Fibroblast of skin of right biceps (primary cell): ENCODE results near the gene HSPA14.
"Not testable (repeated sequence)": the region's sequence is repeated elsewhere in the genome, so short reads cannot be mapped to it uniquely, and the experiment has no call there.

Experiments
- DNase-seq: peaks from one replicate; pipeline ENCODE4 v3.0.0-alpha.2; 2013

The HSPA14 gene

DNA sequence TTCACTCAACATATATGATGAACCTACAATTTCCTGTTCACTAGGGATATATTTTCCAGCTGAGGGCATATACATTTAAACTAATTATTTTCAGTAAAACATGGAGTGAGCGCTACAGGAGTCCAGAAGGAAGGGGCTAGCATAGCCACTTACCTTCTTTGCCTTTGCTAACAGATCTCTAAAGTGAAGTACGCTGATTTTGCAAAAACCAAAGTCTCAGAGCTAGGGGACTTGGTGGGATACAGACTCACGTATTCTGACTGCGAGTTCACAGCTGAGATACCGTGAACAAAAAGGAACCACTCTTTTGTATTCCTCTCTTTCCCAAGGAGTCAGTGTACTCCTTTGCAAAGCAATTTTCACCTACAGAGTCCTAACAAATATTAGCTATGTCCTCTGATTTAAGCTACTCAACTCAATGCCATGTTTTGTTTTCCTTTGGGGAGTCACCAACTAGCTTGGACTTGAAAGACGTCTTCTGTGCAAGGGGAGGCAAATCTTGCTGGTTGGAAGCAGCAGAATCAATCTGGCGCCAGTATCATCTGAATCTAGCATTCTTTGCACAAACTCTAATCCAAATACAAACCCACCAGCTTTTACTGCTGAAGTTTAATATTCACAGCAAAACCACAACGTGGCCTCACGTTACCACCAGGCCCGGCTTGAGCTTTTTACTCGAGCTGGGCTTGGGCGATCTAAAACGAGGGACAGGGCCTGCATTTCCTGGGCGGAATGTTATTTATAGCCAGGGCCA lies 926 bp upstream of the HSPA14 start:
- no peak for DNase-seq

DNA sequence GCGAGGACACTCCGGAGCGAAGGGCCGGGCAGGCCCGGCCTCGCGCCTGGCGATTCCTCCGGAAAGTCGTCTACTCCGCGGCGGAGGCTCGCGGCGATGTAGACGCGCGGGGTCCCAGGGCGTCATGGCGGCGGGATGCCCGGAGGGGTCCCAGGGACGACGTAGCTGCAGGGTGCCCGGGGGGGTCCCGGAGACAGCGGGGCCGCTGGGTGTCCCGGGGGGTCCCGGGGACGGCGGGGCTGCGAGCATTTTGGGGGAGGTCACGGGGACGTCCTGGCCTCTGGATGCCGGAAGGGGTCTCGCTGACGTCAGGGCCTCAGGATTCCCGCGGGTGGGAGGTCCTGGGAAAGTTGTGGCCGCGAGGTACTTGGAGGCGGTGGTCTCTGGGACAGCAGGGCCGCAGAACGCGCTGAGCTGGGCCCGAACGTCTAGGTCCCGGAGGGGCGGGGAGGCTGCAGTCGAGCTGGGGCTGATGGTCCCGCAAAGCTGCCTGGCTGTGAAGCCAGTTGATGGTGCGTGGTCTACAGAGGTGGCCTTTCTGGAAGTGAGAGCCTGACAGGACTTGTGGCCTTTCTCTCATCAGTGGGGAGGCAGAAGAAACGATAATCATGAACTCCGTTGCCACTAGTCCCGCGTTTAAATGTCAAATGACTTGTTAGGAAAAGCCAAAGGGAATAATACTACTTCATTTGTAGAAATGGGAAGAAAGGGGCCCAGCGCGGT lies 637 bp downstream of the HSPA14 start:
- peak; percentile 26 for DNase-seq

DNA sequence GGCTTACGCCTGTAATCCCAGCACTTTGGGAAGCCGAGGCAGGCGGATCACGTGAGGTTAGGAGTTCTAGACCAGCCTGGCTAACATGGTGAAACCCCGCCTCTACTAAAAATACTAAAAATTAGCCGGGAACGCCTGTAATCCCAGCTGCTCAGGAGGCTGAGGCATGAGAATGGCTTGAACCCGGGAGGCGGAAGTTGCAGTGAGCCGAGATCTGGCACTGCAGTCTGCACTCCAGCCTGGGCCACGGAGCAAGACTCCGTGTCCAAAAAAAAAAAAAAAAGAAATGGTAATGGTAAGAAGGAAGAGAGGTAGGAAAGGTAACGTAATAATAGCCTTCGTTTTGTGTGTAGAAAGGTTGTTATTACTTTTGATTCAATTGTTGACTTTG lies 1.2 kb downstream of the HSPA14 start:
- DNase-seq = no peak

DNA sequence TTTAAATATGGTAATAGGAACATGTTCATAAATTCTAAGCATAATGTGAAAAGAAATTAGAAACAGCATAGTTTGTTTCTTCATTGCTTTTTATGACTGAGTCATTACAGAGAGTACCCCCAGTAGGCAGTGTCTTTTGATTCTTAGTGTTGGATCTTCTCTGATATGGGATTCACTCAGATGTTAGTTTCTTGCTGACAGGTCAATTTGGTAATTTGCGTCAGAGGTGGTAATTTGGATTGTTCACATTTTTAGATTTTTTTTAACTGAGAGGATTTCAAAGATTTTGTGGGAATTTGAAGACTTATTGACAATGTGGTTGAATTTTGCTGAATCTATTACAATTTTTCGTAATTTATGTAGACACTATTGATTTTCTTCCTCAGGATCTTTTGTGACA lies 2.1 kb downstream of the HSPA14 start:
- no peak for DNase-seq

DNA sequence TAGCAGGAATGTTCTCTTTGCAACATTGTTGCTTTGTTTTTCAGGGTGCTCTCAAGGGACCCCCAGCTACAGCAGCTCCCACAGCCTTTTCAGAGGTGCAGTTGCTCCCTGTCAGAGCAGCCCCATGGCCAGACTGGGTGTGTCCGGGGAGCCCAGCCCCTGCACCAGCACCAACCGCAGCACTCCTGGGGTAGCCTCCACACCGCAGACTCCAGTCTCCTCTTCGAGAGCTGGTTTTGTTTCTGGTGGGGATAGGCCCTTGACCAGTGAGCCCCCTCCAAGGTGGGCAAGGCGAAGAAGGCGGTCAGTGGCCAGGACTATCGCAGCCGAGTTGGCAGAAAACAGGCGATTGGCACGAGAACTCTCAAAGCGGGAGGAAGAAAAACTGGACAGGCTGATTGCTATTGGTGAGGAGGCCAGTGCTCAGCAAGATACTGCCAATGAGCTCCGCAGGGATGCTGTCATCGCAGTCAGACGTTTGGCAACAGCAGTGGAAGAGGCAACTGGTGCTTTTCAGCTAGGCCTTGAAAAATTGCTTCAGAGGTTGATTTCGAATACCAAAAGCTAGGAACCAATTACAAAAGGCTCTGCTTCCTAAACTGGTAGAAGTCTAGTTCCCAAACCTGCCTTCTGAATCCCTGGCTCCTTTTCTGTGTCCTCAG lies 5.4 kb downstream of the HSPA14 start:
- DNase-seq = no peak

DNA sequence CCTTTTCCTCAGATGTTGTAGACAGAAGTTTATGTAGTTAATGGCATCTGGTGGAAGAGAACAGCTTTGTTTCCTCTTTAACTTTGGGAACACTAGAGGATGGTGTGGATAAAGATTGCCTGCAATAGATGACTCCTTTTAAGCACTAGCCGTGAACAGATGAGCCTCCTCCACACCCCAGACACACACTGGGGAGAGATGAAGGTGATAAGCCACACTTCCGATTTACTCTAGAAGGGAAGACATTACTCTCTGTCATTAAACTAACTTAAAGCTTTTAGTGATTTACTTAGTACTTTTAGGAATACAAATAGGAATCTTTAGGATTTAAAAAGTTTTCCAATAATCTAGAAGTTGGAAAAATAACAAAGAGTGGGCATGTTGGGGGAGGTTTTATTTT lies 6.8 kb downstream of the HSPA14 start:
- DNase-seq = no peak

DNA sequence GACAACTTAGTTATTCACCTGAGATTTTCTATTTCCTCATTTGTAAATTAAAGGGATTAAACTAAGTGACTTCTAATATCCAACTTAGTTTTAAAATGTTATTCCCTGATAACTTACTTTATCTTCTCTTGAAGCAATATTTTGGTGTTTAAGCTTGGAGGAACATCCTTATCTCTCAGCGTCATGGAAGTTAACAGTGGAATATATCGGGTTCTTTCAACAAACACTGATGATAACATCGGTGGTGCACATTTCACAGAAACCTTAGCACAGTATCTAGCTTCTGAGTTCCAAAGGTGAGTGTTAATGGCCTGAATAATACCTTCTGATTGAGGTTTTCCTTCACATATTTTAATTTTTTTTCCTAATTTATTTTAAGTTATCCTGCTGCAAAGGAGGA lies 14.1 kb downstream of the HSPA14 start:
- DNase-seq = no peak

DNA sequence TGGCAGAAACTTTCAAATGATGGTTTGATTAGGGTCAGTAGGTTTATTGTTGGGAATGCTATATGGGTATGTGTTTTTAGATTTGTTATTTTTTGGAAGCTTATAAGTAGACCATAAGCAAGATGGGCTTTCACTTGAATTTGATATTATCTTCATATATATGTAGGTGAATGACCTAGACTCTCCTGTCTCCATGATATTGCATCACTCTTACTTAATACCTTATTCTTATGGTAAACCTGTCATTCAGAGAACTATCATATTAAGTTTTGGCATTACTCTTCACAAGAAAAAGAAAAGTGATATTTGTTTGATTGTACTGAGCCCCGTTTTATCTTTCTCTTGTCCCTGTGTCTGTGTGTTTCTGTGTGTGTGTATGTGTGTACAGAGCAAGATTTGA lies 17.3 kb downstream of the HSPA14 start:
- DNase-seq = no peak

DNA sequence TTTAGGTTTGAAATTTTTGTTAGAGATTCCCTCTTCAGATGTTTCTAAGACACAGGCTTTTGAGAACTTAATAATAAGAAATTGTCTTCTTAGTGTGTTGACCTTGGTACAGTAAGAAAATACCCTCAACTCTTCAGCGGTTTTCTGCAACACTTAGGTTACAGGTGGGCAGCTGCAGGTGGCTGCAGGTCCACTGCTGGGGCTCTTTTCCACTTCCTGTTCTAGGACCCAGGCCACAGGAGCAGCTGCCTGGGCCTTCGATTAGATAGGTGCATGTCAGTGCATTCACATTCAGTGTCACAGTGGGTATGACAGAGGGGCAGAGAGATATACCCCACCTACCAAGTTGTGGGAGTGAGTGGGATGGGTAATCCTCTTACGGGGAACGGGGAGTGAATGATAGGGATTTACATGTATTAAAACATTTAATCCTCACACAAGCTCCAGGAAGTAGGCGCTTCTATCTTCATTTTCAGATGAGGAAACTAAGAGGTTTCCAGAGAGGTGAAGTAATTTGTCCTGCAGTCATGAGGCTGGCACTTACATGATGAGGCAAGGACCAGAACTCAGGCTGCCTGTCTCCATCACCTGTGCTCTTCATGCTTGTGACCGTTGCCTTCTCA lies 20.3 kb downstream of the HSPA14 start:
- no peak for DNase-seq

DNA sequence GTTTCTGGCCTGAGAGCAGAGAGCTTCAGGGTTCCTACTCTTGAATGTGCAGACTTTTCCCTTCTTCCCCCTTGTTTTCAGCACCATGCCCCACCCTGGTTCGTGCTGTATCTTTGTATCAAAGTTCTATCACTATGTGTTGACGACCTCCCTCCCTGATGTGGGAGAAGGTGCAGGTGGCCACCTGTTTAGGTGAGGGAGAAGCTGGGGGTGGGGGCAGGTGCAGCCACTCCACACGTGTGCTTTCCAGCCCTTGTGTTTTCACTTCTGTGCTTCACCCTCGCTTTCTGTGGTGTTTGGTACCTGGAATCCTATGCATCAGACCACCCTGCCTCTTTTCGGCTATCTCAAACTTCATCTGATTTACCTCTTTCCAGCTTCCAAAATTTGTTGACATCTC lies 20.9 kb downstream of the HSPA14 start:
- DNase-seq = no peak

DNA sequence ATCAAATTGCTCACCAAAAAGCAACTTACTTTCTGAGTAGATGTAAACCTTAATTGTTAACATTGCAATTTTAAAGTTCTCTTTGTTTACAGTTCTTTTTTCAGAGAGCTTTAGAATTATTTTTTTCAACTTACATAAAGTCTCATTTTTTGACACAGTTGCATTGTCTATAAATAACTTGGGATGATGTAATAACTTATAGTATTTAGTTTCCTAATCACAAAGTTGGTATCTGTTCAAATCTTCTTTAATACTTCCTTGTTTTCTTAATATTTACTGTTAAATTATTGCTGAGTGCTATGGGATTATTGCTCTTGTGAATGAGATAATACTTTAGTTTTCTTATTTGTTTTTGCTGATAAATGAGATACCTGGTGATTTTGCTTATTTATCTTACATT lies 21.7 kb downstream of the HSPA14 start:
- DNase-seq = no peak

DNA sequence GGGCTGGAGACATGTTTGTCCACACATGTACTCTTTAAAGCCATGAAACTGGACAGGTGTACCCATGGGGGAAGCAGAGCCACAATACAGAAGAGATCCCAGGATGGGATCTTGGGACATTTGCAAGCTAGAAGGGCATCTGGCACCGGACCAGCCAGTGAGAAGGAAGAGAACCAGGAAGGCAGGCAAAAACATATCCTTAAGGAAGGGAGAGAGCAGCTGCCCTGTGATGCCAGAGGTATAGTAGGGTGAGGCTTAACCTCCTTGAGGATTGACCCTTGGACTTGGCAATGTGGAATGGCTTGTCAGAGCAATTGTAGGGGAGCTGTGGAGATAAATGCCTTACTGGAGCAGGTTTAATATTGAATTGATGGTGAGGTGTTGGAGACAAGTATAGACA lies 22.7 kb downstream of the HSPA14 start:
- no peak for DNase-seq

DNA sequence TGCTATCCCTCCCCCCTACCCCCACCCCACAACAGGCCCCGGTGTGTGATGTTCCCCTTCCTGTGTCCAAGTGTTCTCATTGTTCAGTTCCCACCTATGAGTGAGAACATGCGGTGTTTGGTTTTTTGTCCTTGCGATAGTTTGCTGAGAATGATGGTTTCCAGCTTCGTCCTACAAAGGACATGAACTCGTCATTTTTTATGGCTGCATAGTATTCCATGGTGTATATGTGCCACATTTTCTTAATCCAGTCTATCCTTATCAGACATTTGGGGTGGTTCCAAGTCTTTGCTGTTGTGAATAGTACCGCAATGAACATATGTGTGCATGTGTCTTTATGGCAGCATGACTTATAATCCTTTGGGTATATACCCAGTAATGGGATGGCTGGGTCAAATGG lies 26.4 kb downstream of the HSPA14 start:
- not testable (repeated sequence) for DNase-seq

DNA sequence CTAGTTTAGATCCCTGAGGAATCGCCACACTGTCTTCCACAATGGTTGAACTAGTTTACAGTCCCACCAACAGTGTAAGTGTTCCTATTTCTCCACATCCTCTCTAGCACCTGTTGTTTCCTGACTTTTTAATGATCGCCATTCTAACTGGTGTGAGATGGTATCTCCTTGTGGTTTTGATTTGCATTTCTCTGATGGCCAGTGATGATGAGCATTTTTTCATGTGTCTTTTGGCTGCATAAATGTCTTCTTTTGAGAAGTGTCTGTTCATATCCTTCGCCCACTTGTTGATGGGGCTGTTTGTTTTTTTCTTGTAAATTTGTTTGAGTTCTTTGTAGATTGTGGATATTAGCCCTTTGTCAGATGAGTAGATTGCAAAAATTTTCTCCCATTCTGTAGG lies 26.8 kb downstream of the HSPA14 start:
- DNase-seq = not testable (repeated sequence)

DNA sequence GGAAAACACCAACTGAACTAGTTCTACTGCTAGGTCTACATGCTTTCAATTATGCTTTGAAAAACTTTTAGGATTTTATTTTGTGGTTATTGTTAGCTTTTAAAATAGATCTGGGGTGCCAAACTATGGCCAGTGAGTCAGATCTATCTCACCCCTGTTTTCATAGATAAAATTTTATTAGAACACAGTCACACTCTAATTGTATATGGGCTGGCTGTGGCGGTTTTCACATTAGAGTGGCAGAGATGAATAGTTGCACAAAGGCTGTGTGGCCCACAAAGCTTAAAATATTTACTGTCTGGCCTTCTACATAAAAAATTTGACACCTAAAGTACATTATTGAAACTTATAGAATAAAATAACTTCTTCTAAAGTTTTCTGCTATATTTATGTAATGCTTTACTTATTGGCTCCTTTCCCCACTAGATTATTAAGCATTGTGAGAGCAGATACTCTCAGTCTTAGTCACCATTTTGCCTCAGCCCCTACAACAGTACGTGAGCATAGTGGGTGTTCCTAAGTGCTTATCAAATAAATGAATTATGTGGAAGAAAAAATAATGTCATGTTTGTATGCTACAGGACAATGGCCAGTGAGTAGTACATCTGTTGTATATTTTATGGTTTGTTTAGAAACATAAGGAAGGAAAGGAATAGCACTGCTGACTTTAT lies 35.1 kb downstream of the HSPA14 start:
- DNase-seq = peak; percentile 77

DNA sequence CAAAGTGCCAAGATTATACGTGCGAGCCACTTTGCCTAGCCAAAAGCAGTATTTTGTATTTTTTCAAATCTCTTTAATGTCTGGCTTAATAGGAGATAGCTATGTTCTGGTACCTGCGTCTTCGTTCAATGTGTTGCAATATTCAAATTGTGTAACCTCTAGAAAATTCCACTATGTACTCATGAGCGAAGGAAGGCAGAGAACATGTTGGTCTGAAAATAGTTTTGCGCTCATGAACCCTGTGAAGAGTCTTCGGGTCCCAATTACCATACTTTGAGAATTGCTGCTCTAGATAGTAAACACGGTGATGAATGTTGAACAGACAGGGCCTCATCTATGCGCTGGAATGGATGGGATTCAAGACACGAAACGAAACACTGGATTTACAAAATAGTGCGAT lies 37.8 kb downstream of the HSPA14 start:
- no peak for DNase-seq

DNA sequence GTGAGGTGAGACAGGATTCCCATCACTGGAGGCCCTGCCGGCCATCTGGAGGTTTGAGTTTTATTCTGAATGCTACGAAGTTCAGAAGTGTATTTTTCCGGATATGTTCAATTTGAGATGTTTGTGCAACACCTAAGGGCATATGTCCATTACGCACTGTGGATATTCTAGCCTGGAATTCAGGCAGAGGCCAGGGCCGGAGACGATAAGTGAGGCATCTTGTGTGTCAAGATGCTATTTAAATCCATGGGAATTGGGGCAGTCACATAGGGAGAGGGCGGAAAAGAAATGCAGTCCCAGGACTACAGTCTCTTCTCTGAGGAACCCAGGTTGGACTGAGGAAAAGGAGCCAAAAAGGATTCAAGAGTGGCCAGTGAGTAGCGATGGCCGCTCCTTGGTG lies 38.7 kb downstream of the HSPA14 start:
- DNase-seq = no peak

DNA sequence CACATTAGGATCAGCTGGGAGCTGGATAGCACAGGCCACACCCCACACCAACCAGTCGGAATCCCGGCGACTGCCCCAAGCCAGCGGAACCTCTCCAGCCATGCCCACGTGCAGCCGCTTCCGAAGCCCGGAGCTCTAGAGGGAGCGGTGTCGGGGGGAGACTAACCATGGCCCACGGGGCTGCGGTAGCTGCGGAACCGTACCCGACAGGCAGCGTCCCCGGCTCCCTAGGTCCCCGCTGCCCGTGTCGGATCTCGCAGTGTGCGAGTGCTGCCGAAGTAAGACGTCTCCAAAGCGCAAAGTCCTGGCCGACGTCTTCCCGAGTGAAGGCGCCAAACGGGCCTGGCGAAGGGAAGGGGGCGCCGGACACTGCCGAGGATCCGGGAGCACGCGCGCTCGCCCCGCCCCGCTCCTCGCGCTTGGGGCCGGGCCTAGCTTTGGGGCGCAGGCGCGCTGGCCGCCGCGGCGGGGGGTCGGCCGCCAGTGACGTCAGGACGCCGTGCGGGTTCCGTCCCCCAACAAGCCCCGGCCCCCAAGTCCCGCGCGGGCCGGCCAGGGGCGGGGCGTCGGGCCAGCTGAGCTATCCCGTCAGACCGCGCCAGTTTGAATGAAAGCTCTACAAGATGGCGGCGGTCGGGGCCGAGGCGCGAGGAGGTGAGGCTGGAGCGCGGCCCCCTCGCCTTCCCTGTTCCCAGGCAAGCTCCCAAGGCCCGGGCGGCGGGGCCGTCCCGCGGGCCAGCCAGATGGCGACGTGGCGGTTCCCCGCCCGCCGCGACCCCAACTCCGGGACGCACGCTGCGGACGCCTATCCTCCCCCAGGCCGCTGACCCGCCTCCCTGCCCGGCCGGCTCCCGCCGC lies 40.4 kb downstream of the HSPA14 start, which contains the start of gene SUV39H2:
Gene SUV39H2, plus strand, starts transcription at position 601 of the 858 bp plus-strand sequence. Its CDS starts 23 bp downstream, at position 624.
- DNase-seq = peak; percentile 96

DNA sequence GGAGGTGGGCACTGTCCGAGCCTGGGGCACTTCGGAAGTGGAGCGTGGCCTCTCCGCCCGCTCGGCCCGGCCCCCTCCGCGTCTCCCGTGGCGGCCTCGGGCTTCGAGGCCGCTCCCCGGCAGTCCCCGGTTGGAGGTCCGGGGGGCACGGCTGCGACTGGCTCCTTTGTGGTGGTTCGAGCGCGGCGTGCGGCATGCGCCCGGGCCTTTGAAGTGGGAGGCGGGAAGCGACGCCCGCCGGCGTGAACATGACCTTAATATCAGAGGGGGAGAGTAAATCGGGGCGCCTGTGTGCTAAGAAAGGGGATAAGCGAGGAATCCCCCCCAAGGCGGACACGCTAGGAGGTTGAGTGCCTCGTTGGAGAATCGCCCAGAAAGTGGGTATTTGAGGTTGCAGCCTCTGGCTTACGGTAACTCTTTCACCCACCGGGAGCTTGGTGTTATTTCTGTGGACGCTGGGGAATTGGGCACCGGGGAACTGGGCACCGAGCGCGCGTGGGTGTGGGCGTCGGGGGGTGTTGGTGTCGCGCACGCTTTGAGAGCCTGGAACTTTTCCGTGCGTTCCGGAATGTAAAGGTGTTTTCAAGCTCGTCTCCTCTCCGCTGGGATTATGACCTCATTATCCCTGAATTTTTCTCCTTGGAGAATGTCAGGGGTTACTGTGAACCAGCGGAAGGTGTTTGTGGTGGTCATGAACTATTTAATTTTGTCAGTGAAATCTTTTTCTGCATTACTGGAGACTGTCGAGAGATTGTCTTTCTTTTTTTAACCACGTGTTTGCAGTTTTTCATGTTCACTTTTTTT lies 41.2 kb downstream of the HSPA14 start:
- DNase-seq = peak; percentile 20

DNA sequence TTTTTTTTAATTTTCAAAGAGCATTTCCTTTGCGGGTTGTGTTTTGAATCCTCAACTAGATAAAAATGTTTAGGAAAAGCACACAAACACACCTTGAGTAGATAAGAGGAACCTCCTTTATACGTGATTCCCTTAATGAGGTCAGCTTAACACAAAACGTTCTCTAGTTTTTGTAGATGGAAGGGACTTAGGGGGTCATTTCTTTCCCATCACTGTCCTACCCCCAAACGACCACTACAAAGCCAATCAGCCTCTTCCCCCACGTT lies 41.8 kb downstream of the HSPA14 start:
- DNase-seq = no peak

DNA sequence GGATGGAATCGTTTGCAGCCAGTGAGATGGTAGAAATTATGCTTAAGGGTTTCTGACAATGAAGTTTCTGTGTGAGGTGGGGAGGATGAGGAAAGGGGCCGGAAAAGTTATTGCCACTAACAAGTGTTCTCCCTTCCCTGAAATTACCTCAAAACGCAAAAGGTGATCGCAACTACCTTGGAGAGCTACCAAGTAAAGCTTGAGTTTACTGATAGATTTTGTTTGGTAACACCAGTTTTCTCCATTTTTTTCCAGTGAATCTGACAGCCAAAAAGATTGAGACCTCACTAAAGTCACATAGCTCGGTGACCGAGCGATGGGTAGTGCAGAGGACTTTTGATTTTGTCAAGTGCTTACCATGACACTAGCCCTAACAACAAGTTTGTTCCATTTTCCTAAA lies 42.1 kb downstream of the HSPA14 start:
- peak; percentile 11 for DNase-seq
